ENCODE measurements around the gene USP6. TPM values are rescaled to one million over a fixed set of nuclear protein-coding genes. Genes with fewer than 3 reads are reported as not detected.

USP6 gene
- total RNA-seq, 1 experiment from 2014 or later = 0.08 TPM

- in situ Hi-C loops (cut with HindIII; ENCODE audit: low pct_unique_long_range_greater_than_20kb, low sequenced_read_pairs) (no loop called here), intact Hi-C loops (cut with micrococcal nuclease; ENCODE audit: unreplicated experiment) (no loop called here)
- DNase-seq (ENCODE audit: low read depth, low spot score) (no peak), ATAC-seq (no peak)
- Histone ChIP-seq H3K9me3 (ENCODE audit: control insufficient read depth, insufficient read depth, low read depth, low read length) (no peaks in the 10 kb centered on the region), H3K36me3 (ENCODE audit: control insufficient read depth, insufficient read depth, low read length) (no peaks in the 10 kb centered on the region), H3K27ac (ENCODE audit: low read length) (no peak overlapping the region), H3K27me3 (ENCODE audit: control insufficient read depth, insufficient read depth, low read length) (no peaks in the 10 kb centered on the region), H3K4me3 (ENCODE audit: low read depth in 2 of 2, low read length in 2 of 2) (no peak overlapping the region), H3K4me1 (ENCODE audit: control insufficient read depth, insufficient read depth, low read length) (no peaks in the 10 kb centered on the region)
- TF ChIP-seq TCF7L2 (IDR thresholded peaks at IDR 0.05; ENCODE audit: low read depth, low read length) (no peak), SIN3A (IDR thresholded peaks at IDR 0.05; ENCODE audit: borderline replicate concordance, insufficient read depth, low read depth, low read length) (no peak), POLR2AphosphoS5 (IDR thresholded peaks at IDR 0.05; ENCODE audit: low read depth, low read length) (no peak), REST (IDR thresholded peaks at IDR 0.05; ENCODE audit: insufficient read depth in 1 of 2, low read depth in 2 of 2, low read length in 1 of 2) (no peak), CTCF (IDR thresholded peaks at IDR 0.05) (no peak)
- ChIA-PET POLR2A (no interaction called here), CTCF (no interaction called here)
- no TSS peak for BruUV-seq (replicated peaks)
Measured at GRCh38 chr17:5209396-5209795, 93.6 kb downstream of the USP6 start.

- H3K27ac ChIP-seq (ENCODE audit: low read length) = no peak overlapping the region
- no peaks in the 10 kb centered on the region for H3K9me3 ChIP-seq (ENCODE audit: control insufficient read depth, insufficient read depth, low read depth, low read length)
- CTCF ChIA-PET = no interaction called here
- no peak for TF ChIP-seq TCF7L2 (IDR thresholded peaks at IDR 0.05; ENCODE audit: low read depth, low read length)
- no peak for TF ChIP-seq SIN3A (IDR thresholded peaks at IDR 0.05; ENCODE audit: borderline replicate concordance, insufficient read depth, low read depth, low read length)
- no peak for TF ChIP-seq CTCF (IDR thresholded peaks at IDR 0.05)
- TF ChIP-seq POLR2AphosphoS5 (IDR thresholded peaks at IDR 0.05; ENCODE audit: low read depth, low read length) = no peak
- intact Hi-C loops (cut with micrococcal nuclease; ENCODE audit: unreplicated experiment) (no loop called here), in situ Hi-C loops (cut with HindIII; ENCODE audit: low pct_unique_long_range_greater_than_20kb, low sequenced_read_pairs) (no loop called here)
- DNase-seq (ENCODE audit: low read depth, low spot score) = no peak
- POLR2A ChIA-PET = no interaction called here
- no peak overlapping the region for H3K4me3 ChIP-seq (ENCODE audit: low read depth in 2 of 2, low read length in 2 of 2)
- H3K27me3 ChIP-seq (ENCODE audit: control insufficient read depth, insufficient read depth, low read length) = no peaks in the 10 kb centered on the region
- no peaks in the 10 kb centered on the region for H3K4me1 ChIP-seq (ENCODE audit: control insufficient read depth, insufficient read depth, low read length)
- no TSS peak for BruUV-seq (replicated peaks)
- ATAC-seq = no peak
- H3K36me3 ChIP-seq (ENCODE audit: control insufficient read depth, insufficient read depth, low read length) = no peaks in the 10 kb centered on the region
Measured at GRCh38 chr17:5210091-5210490, 94.3 kb downstream of the USP6 start.
